ENCODE measurements around the gene MLH3.

DNA sequence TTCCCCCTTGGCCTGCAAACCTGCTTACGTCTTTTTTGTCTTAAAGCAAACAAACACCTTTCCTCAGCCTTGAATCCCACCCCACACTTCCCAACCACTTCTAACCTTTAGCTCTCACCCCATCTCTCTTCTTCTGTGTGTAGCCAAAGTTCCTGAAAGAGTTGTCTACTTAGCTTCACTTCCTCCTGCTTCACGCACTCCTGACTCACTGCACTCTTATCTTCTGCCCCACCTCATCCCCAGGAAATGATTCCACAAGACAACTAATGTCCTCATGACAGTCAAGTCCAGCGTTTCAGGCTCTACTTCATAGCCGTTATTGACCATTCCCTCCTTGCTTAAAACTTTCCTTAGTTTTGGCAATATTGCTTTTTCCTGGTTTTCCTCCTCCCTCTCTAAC lies 26.2 kb downstream of the MLH3 start:
- no peak for TF ChIP-seq BCL11A (IDR thresholded peaks at IDR 0.05; ENCODE audit: low read depth, low read length)
- no peak for TF ChIP-seq CTCF (IDR thresholded peaks at IDR 0.05 in 2 of 3, conservative IDR thresholded peaks at IDR 0.05 in 1 of 3; ENCODE audit: control insufficient read depth in 2 of 3, extremely low read depth in 1 of 3, insufficient read depth in 1 of 3, low read depth in 3 of 3, low read length in 3 of 3)
- TF ChIP-seq RFX5 (IDR thresholded peaks at IDR 0.05; ENCODE audit: low read depth, low read length) = no peak
